Fibroblast of the aortic adventitia (primary cell): ENCODE data around the gene ZBTB20. TPM values are rescaled to one million over a fixed set of nuclear protein-coding genes. Genes with fewer than 3 reads are reported as not detected.
A peak's percentile ranks its signal among the peaks of the same experiment; 100 is the strongest.
"Not testable (repeated sequence)": the region's sequence is repeated elsewhere in the genome, so short reads cannot be mapped to it uniquely, and the experiment has no call there.

Source experiments
- DNase-seq: peaks from one replicate; pipeline ENCODE4 v3.0.0-alpha.2; 2010; ENCODE audit warnings: low read depth
- H3K4me3 ChIP-seq: 2 replicates; pipeline ENCODE4 v1.5.1; 2011; ENCODE audit warnings: low read depth, mild to moderate bottlenecking, control low read depth, low read length, moderate library complexity
- CTCF ChIP-seq: IDR thresholded peaks from 2 replicates; pipeline ENCODE4 v1.5.1; 2011; ENCODE audit warnings: mild to moderate bottlenecking, low read length, control low read depth, inconsistent platforms; ENCODE audit not compliant: insufficient read depth
- total RNA-seq: library from RNA; depleted of rRNA; stranded (reverse); fragments of >200 nt; gene quantifications from 2 replicates; pipeline ENCODE4 v1.2.3, GENCODE V29; 2012; ENCODE audit warnings: low replicate concordance

ZBTB20 gene
- 35.7 and 47.2 TPM in 2 replicates for total RNA-seq

GRCh38 chr3:115146418-115147328 lies at the start of gene ZBTB20:
Gene ZBTB20 (minus strand): TSS chr3:115147288.
- H3K4me3 ChIP-seq = peak within 1 kb of the TSS; percentile 78
- TF ChIP-seq CTCF = no peak
- DNase-seq = peak; percentile 68

GRCh38 chr3:115194476-115194875 lies 47.4 kb upstream of the ZBTB20 start:
- TF ChIP-seq CTCF = no peak
- H3K4me3 ChIP-seq = no peak overlapping the region
- peak; percentile 39 for DNase-seq

- no peak for DNase-seq
- H3K4me3 ChIP-seq = no peak overlapping the region
- no peak for TF ChIP-seq CTCF
Observed at GRCh38 chr3:115190747-115191146, 43.7 kb upstream of the ZBTB20 start.

GRCh38 chr3:115187149-115187757 lies 40.2 kb upstream of the ZBTB20 start:
- no peak for TF ChIP-seq CTCF
- no peak overlapping the region for H3K4me3 ChIP-seq
- DNase-seq = no peak

- no peak overlapping the region for H3K4me3 ChIP-seq
- no peak for DNase-seq
- no peak for TF ChIP-seq CTCF
Observed at GRCh38 chr3:115186351-115187148, 39.5 kb upstream of the ZBTB20 start.

- DNase-seq, H3K4me3 ChIP-seq: not testable (repeated sequence)
Observed at GRCh38 chr3:115184859-115185572, 37.9 kb upstream of the ZBTB20 start.

GRCh38 chr3:115178930-115179329 lies 31.8 kb upstream of the ZBTB20 start:
- not testable (repeated sequence) for H3K4me3 ChIP-seq, DNase-seq
